ENCODE measurements around the gene ACADS.

DNA sequence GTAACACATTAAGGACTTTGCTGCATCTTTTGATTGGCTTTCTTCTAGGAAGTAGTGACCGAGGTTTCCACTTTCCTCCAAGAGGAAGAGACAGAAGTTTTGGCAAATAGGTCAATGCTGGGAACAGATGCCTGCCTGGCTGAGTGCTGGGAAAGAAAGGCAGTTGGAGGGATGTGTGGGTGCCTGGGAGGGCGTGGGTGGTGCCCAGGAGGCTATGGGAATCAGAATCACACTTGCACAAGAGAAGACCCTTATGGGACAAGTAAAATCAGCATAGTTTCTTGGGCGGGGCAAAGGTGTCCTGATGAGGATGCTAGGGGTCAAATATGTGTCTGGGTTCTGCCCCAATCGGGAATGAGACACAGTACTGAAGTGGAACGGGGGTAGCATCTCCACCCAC lies 906 bp upstream of the ACADS start:
- TF ChIP-seq, protein P1, sequence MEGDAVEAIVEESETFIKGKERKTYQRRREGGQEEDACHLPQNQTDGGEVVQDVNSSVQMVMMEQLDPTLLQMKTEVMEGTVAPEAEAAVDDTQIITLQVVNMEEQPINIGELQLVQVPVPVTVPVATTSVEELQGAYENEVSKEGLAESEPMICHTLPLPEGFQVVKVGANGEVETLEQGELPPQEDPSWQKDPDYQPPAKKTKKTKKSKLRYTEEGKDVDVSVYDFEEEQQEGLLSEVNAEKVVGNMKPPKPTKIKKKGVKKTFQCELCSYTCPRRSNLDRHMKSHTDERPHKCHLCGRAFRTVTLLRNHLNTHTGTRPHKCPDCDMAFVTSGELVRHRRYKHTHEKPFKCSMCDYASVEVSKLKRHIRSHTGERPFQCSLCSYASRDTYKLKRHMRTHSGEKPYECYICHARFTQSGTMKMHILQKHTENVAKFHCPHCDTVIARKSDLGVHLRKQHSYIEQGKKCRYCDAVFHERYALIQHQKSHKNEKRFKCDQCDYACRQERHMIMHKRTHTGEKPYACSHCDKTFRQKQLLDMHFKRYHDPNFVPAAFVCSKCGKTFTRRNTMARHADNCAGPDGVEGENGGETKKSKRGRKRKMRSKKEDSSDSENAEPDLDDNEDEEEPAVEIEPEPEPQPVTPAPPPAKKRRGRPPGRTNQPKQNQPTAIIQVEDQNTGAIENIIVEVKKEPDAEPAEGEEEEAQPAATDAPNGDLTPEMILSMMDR (IDR thresholded peaks at IDR 0.05), result no peak
- no peak for TF ChIP-seq CREM (CRISPR knock-in tag; IDR thresholded peaks at IDR 0.05)
- TF ChIP-seq NR2C2 (CRISPR knock-in tag; IDR thresholded peaks at IDR 0.05), result no peak
- no peak for TF ChIP-seq OVOL2 (CRISPR knock-in tag; IDR thresholded peaks at IDR 0.05; ENCODE audit: borderline replicate concordance)
- TF ChIP-seq, protein P2, sequence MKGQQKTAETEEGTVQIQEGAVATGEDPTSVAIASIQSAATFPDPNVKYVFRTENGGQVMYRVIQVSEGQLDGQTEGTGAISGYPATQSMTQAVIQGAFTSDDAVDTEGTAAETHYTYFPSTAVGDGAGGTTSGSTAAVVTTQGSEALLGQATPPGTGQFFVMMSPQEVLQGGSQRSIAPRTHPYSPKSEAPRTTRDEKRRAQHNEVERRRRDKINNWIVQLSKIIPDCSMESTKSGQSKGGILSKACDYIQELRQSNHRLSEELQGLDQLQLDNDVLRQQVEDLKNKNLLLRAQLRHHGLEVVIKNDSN (CRISPR knock-in tag; IDR thresholded peaks at IDR 0.05), result no peak
- TF ChIP-seq TEAD4 (CRISPR knock-in tag; IDR thresholded peaks at IDR 0.05), result no peak
- no peak for TF ChIP-seq FOXP1 (CRISPR knock-in tag; IDR thresholded peaks at IDR 0.05; ENCODE audit: borderline replicate concordance)
- TF ChIP-seq, protein P3, sequence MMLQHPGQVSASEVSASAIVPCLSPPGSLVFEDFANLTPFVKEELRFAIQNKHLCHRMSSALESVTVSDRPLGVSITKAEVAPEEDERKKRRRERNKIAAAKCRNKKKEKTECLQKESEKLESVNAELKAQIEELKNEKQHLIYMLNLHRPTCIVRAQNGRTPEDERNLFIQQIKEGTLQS (CRISPR knock-in tag; conservative IDR thresholded peaks at IDR 0.05), result no peak
- TF ChIP-seq, protein P4, sequence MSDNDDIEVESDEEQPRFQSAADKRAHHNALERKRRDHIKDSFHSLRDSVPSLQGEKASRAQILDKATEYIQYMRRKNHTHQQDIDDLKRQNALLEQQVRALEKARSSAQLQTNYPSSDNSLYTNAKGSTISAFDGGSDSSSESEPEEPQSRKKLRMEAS (CRISPR knock-in tag; IDR thresholded peaks at IDR 0.05), result no peak
- TF ChIP-seq, protein P5, sequence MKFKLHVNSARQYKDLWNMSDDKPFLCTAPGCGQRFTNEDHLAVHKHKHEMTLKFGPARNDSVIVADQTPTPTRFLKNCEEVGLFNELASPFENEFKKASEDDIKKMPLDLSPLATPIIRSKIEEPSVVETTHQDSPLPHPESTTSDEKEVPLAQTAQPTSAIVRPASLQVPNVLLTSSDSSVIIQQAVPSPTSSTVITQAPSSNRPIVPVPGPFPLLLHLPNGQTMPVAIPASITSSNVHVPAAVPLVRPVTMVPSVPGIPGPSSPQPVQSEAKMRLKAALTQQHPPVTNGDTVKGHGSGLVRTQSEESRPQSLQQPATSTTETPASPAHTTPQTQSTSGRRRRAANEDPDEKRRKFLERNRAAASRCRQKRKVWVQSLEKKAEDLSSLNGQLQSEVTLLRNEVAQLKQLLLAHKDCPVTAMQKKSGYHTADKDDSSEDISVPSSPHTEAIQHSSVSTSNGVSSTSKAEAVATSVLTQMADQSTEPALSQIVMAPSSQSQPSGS (CRISPR knock-in tag; IDR thresholded peaks at IDR 0.05; ENCODE audit: borderline replicate concordance, low read depth), result no peak

Measured in WTC11 (cell line).